HEK293T (cell line): ENCODE data around the gene GLTPD2.

ENCODE experiments used
- ARNT ChIP-seq: fragments of 450-650 bp; IDR thresholded peaks from 2 replicates; pipeline ENCODE4 v1.6.1; 2017; ENCODE audit warnings: mild to moderate bottlenecking
- TARDBP ChIP-seq: fragments of 450-650 bp; IDR thresholded peaks from 2 replicates; pipeline ENCODE4 v1.6.1; 2016

- no peak for TF ChIP-seq ARNT
- no peak for TF ChIP-seq TARDBP
Measured at GRCh38 chr17:4808378-4808767, 19.6 kb downstream of the GLTPD2 start.
